ENCODE measurements around the gene UBE2QL1. TPM values are rescaled to one million over a fixed set of nuclear protein-coding genes. Genes with fewer than 3 reads are reported as not detected.

UBE2QL1 gene
- total and polyA plus RNA-seq, 2 of the 8 experiments (the other 6 are each of a cell fraction or from before 2014, with no cell fraction given): 0.43 to 0.65 TPM

- TF ChIP-seq GTF2F1 (IDR thresholded peaks at IDR 0.05; ENCODE audit: borderline replicate concordance, low read depth, low read length): no peak
- peak; percentile 47; the same call in 1 of the 2 replicates for TF ChIP-seq KDM1A (IDR thresholded peaks at IDR 0.05; ENCODE audit: borderline replicate concordance, low read length)
- TF ChIP-seq FOSL1 (IDR thresholded peaks at IDR 0.05; ENCODE audit: insufficient read depth, low read depth, low read length): no peak
- no peak for TF ChIP-seq EZH2 (IDR thresholded peaks at IDR 0.05; ENCODE audit: low read depth, low read length, severe bottlenecking)
- H4K8ac ChIP-seq (ENCODE audit: extremely low read depth, insufficient read depth, low read length): no peak overlapping the region
- ChIA-PET CTCF (ENCODE audit: partially characterized antibody) (interaction anchor here (0.6 to 2.5 kb wide), 2 partner anchors 10 to 1256 kb away, joined by 3 to 7 read pairs; no protein-coding TSS in a partner anchor), POLR2A (ENCODE audit: partially characterized antibody) (no interaction called here)
- no peaks in the 10 kb centered on the region for H3K79me1 ChIP-seq (ENCODE audit: low read depth, low read length)
- peaks cover 0 to 7% (median 3%) of the 10 kb centered on the region in 4 experiments; a peak in 4 of 7 replicates for H3K27me3 ChIP-seq (replicated peaks in 1 of 4; ENCODE audit: control insufficient read depth in 3 of 4, extremely low read depth in 1 of 4, insufficient read depth in 3 of 4, low read length in 3 of 4)
- H4K5ac ChIP-seq (ENCODE audit: insufficient read length, low read depth, low read length): no peak overlapping the region
- no peak overlapping the region for H2AFZ ChIP-seq (ENCODE audit: low read length)
- 0 out of 2 replicates have a peak overlapping the region, but pooled peaks have one; percentile 49 for H2AK5ac ChIP-seq (ENCODE audit: low read depth, low read length)
- H3K56ac ChIP-seq (replicated peaks; ENCODE audit: insufficient read length, low read depth, low read length): no peak overlapping the region
- no peak overlapping the region for H2BK15ac ChIP-seq (ENCODE audit: low read length)
- FAIRE-seq: no peak
- H3K79me2 ChIP-seq (ENCODE audit: control insufficient read depth in 1 of 2, insufficient read depth in 2 of 2, low read length in 2 of 2): no peaks in the 10 kb centered on the region
- no peaks in the 10 kb centered on the region for H3K9me3 ChIP-seq (ENCODE audit: insufficient read depth in 2 of 2, low read depth in 1 of 2, low read length in 1 of 2)
- H2BK20ac ChIP-seq (ENCODE audit: low read length): no peak overlapping the region
- no peak overlapping the region for H3K4ac ChIP-seq (replicated peaks; ENCODE audit: insufficient read length, low read depth, low read length)
- no peak overlapping the region for H2BK5ac ChIP-seq (ENCODE audit: low read depth, low read length)
- 88% methylated on average over 1 of the region's 1 CpG; no CpG with 5 or more reads in 1 of the 2 experiments for WGBS, 2 experiments (ENCODE audit: extremely low coverage in 1 of 2, insufficient coverage in 1 of 2, insufficient read length in 1 of 2, insufficient replicate concordance in 2 of 2, low coverage in 1 of 2, low lambda C conversion rate in 2 of 2, missing lambda C conversion rate in 1 of 2)
- H3K4me2 ChIP-seq (ENCODE audit: insufficient read depth in 1 of 2, low read depth in 2 of 2, low read length in 2 of 2): no peak overlapping the region
- peaks cover under 1 to 4% (median 2%) of the 10 kb centered on the region in 4 experiments for H3K4me1 ChIP-seq (replicated peaks in 1 of 4; ENCODE audit: control insufficient read depth in 3 of 4, insufficient read depth in 4 of 4, low read length in 3 of 4)
- H3K23me2 ChIP-seq (ENCODE audit: low read depth, low read length): no peaks in the 10 kb centered on the region; the same call in 1 of the 2 replicates
- peak overlapping the region; percentile 31; the same call in 1 of the 2 replicates for H2BK12ac ChIP-seq (ENCODE audit: low read depth, low read length)
- no peak overlapping the region for H3K4me3 ChIP-seq (ENCODE audit: extremely low read depth in 1 of 4, insufficient read depth in 2 of 4, low read depth in 3 of 4, low read length in 4 of 4)
- no peak overlapping the region for H2BK120ac ChIP-seq (replicated peaks; ENCODE audit: low read depth, low read length)
- H3K18ac ChIP-seq (ENCODE audit: extremely low read depth, low read length): no peak overlapping the region
- H3K14ac ChIP-seq (ENCODE audit: insufficient read length): no peak overlapping the region
- no peaks in the 10 kb centered on the region for H3K36me3 ChIP-seq (ENCODE audit: control insufficient read depth in 2 of 4, insufficient read depth in 4 of 4, low read length in 3 of 4)
- no peak overlapping the region for H3K23ac ChIP-seq (ENCODE audit: insufficient read length)
- H3K9ac ChIP-seq (replicated peaks in 1 of 4; ENCODE audit: extremely low read depth in 1 of 4, low read depth in 3 of 4, low read length in 3 of 4): no peak overlapping the region
- H4K20me1 ChIP-seq (replicated peaks in 1 of 2; ENCODE audit: control insufficient read depth in 1 of 2, insufficient read depth in 2 of 2, low read length in 2 of 2): peaks cover 0 to 1% of the 10 kb centered on the region in 2 experiments
- no peak overlapping the region for H4K91ac ChIP-seq (replicated peaks; ENCODE audit: insufficient read length, low read length)
- DNase-seq (ENCODE audit: low read depth in 1 of 2, low spot score in 2 of 2): no peak
- H3K27ac ChIP-seq (ENCODE audit: low read depth, low read length): no peak overlapping the region
These were observed 37.4 kb downstream of the UBE2QL1 start for GRCh38 chr5:6486074-6486473.

Data from H1 (cell line).